ENCODE results near the gene ARPP21. TPM values are rescaled to one million over a fixed set of nuclear protein-coding genes. Genes with fewer than 3 reads are reported as not detected.

The ARPP21 gene
- total RNA-seq, 2 donors from 2014 or later = 0.27 TPM; not detected in 1

DNA sequence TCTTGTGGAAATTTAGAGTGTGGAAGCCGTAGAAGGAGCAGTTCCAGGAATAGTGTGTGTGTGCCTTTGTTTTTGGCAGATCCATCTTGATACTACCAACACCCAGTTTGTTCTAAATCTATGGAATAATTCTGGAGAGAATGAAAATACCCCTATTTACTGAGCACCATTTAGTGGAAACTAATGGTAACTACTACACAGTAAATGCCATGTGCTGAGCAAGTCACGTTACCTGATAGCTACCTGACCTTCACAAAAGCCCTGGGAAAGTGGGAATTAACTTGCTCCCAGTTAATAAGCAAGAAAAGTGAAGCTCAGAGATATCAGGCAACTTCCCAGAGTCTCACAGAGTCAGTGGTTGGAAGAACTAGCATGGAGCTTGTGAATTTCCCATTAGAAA is 137.7 kb downstream of the ARPP21 start:
- TF ChIP-seq, protein P1, sequence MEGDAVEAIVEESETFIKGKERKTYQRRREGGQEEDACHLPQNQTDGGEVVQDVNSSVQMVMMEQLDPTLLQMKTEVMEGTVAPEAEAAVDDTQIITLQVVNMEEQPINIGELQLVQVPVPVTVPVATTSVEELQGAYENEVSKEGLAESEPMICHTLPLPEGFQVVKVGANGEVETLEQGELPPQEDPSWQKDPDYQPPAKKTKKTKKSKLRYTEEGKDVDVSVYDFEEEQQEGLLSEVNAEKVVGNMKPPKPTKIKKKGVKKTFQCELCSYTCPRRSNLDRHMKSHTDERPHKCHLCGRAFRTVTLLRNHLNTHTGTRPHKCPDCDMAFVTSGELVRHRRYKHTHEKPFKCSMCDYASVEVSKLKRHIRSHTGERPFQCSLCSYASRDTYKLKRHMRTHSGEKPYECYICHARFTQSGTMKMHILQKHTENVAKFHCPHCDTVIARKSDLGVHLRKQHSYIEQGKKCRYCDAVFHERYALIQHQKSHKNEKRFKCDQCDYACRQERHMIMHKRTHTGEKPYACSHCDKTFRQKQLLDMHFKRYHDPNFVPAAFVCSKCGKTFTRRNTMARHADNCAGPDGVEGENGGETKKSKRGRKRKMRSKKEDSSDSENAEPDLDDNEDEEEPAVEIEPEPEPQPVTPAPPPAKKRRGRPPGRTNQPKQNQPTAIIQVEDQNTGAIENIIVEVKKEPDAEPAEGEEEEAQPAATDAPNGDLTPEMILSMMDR (IDR thresholded peaks at IDR 0.05) = no peak
- Histone ChIP-seq H3K9me3 (no peaks in the 10 kb centered on the region), H3K4me1 (ENCODE audit: control insufficient read depth in 1 of 2, low read depth in 2 of 2) (no peaks in the 10 kb centered on the region), H3K27ac (no peak overlapping the region), H3K36me3 (no peaks in the 10 kb centered on the region), H3K4me3 (no peak overlapping the region), H3K27me3 (replicated peaks; ENCODE audit: insufficient read depth) (no peaks in the 10 kb centered on the region)
- DNase-seq (ENCODE audit: low spot score) (no peak), ATAC-seq (ENCODE audit: insufficient number of reproducible peaks, low FRiP score, low read depth) (no peak)

GRCh38 chr3:35777563-35778554 is 138.5 kb downstream of the ARPP21 start:
- ATAC-seq (ENCODE audit: insufficient number of reproducible peaks, low FRiP score, low read depth) = no peak

DNA sequence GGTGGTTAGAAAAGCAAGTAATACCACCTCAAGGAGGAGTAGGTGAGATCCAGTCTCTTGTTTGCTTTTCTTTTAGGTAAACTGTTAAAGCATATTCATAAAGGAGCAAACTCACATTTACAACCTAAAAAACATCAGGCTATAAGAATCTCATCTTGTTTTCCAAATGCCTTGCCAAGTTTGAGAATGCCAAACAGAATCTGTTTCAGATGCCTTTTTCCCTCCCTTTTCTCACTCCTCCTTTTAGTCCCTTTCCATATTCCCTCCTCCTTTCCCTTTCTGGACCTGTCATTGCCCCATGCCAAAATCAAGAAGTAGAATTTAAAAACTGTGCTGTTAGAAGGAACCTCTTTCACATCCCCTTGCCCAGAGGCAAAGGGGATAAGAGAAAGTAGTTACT is 140.3 kb downstream of the ARPP21 start:
- no peaks in the 10 kb centered on the region for H3K27me3 ChIP-seq (replicated peaks; ENCODE audit: insufficient read depth)
- H3K27ac ChIP-seq = no peak overlapping the region
- H3K4me3 ChIP-seq = no peak overlapping the region
- DNase-seq (ENCODE audit: low spot score) (no peak), ATAC-seq (ENCODE audit: insufficient number of reproducible peaks, low FRiP score, low read depth) (no peak)
- H3K9me3 ChIP-seq = no peaks in the 10 kb centered on the region
- H3K36me3 ChIP-seq = no peaks in the 10 kb centered on the region
- no peaks in the 10 kb centered on the region for H3K4me1 ChIP-seq (ENCODE audit: control insufficient read depth in 1 of 2, low read depth in 2 of 2)
- TF ChIP-seq, protein P1 (IDR thresholded peaks at IDR 0.05) = no peak

More at GRCh38 chr3:35777563-35778554, 138.5 kb downstream of the ARPP21 start:
- no peaks in the 10 kb centered on the region for H3K27me3 ChIP-seq (replicated peaks; ENCODE audit: insufficient read depth)
- TF ChIP-seq, protein P1 (IDR thresholded peaks at IDR 0.05) = no peak
- H3K9me3 ChIP-seq = no peaks in the 10 kb centered on the region
- DNase-seq (ENCODE audit: low spot score) = no peak
- H3K4me3 ChIP-seq = no peak overlapping the region
- H3K27ac ChIP-seq = no peak overlapping the region
- H3K4me1 ChIP-seq (ENCODE audit: control insufficient read depth in 1 of 2, low read depth in 2 of 2) = no peaks in the 10 kb centered on the region
- no peaks in the 10 kb centered on the region for H3K36me3 ChIP-seq

DNA sequence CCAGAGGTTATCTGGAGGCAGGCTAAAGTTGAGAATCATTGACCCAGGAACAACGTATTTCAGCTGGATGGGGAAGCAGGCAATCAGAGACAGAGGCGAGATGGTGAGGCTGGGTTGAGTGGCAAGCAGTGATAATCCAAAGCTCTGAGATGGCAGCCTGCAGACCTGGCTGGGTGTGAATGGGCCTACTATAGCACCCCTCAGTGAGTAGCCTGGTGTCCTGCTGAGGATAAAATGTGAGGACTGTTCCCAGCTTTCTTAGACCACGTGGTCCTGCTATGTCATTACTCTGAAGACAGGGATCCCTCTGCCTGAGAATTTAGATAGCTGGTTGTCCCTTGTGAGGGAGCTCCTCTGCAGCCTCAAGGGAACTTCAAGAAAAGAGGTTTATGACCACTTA is 141.5 kb downstream of the ARPP21 start:
- Histone ChIP-seq H3K9me3 (no peaks in the 10 kb centered on the region), H3K4me3 (no peak overlapping the region), H3K4me1 (ENCODE audit: control insufficient read depth in 1 of 2, low read depth in 2 of 2) (no peaks in the 10 kb centered on the region), H3K36me3 (no peaks in the 10 kb centered on the region), H3K27ac (no peak overlapping the region), H3K27me3 (replicated peaks; ENCODE audit: insufficient read depth) (no peaks in the 10 kb centered on the region)
- DNase-seq (ENCODE audit: low spot score) (no peak), ATAC-seq (ENCODE audit: insufficient number of reproducible peaks, low FRiP score, low read depth) (no peak)
- TF ChIP-seq, protein P1 (IDR thresholded peaks at IDR 0.05) = no peak

- no peak for ATAC-seq (ENCODE audit: insufficient number of reproducible peaks, low FRiP score, low read depth)
- TF ChIP-seq, protein P1 (IDR thresholded peaks at IDR 0.05) = no peak
- no peaks in the 10 kb centered on the region for H3K27me3 ChIP-seq (replicated peaks; ENCODE audit: insufficient read depth)
- no peak overlapping the region for H3K27ac ChIP-seq
- H3K4me3 ChIP-seq = no peak overlapping the region
- no peaks in the 10 kb centered on the region for H3K9me3 ChIP-seq
- DNase-seq (ENCODE audit: low spot score) = no peak
- H3K36me3 ChIP-seq = no peaks in the 10 kb centered on the region
- no peaks in the 10 kb centered on the region for H3K4me1 ChIP-seq (ENCODE audit: control insufficient read depth in 1 of 2, low read depth in 2 of 2)
These were observed 142.2 kb downstream of the ARPP21 start for GRCh38 chr3:35781558-35781957.
